Endothelial cell of umbilical vein (primary cell): ENCODE data around the gene BDH1. TPM values are rescaled to one million over a fixed set of nuclear protein-coding genes. Genes with fewer than 3 reads are reported as not detected.

Experiments
- BruUV-seq: library from RNA; stranded (reverse); fragments of 400-500 nt; replicated peaks from 2 replicates; lab custom pipeline; 2021; lab: Mats Ljungman, UMichigan
- CTCF ChIA-PET: fragments of 300-600, 350-600 bp; sonication (Branson Sonifier 250); formaldehyde crosslinking; loops from one replicate; lab custom pipeline; 2021; ENCODE audit warnings: antibody characterized with exemption, inconsistent platforms; lab: Charles Lee
- POLR2A ChIA-PET: fragments of 300-600, 350-600 bp; sonication (Branson Sonifier 250); formaldehyde crosslinking; loops from one replicate; lab custom pipeline; 2021; ENCODE audit warnings: antibody characterized with exemption, inconsistent platforms; lab: Charles Lee
- DNase-seq: peaks from one replicate; pipeline ENCODE4 v3.0.0-alpha.2; 2011; ENCODE audit warnings: low read depth, low spot score
- FAIRE-seq: peaks from 2 replicates; lab custom pipeline; 2011; peaks lifted over from hg19 to GRCh38; lab: Jason Lieb, UNC
- H2AFZ ChIP-seq: 2 replicates; pipeline ENCODE4 v1.6.0; 2012; ENCODE audit warnings: low read depth, low read length, control low read depth, inconsistent platforms
- H3K27ac ChIP-seq: 2 replicates; pipeline ENCODE4 v1.5.1; 2011; ENCODE audit warnings: low read depth, mild to moderate bottlenecking, control low read depth, low read length, moderate library complexity; ENCODE audit not compliant: insufficient read depth
- H3K27me3 ChIP-seq, 2 experiments: 2 replicates each; pipeline versions ENCODE4 v1.6.0 to v1.6.1; 2011; ENCODE audit warnings: low read length in 2 of 2, mixed read lengths in 1 of 2; ENCODE audit not compliant: control insufficient read depth in 2 of 2, insufficient read depth in 2 of 2
- H3K36me3 ChIP-seq, 2 experiments: 2 replicates in 1 of 2; 3 replicates in 1 of 2; pipeline ENCODE4 v1.5.1; 2011; ENCODE audit warnings: low read length in 2 of 2, mild to moderate bottlenecking in 1 of 2, moderate library complexity in 1 of 2; ENCODE audit not compliant: control insufficient read depth in 2 of 2, insufficient read depth in 2 of 2; ENCODE audit errors: extremely low read depth in 1 of 2
- H3K4me1 ChIP-seq: 3 replicates; pipeline ENCODE4 v1.5.1; 2011; ENCODE audit warnings: mild to moderate bottlenecking, low read length; ENCODE audit not compliant: control insufficient read depth, insufficient read depth; ENCODE audit errors: extremely low read depth
- H3K4me2 ChIP-seq: 2 replicates; pipeline ENCODE4 v1.6.1; 2011; ENCODE audit warnings: low read length, control low read depth, mixed read lengths; ENCODE audit not compliant: insufficient read depth
- H3K4me3 ChIP-seq, 3 experiments: fragments of 200-600 bp in 1 of 3; sonication (generic), shearing (Covaris generic) in 1 of 3; replicated peaks in 1 of 3; 2 replicates each; pipeline ENCODE4 v1.5.1; 2011 to 2016; ENCODE audit warnings: control low read depth in 3 of 3, low read length in 3 of 3, mild to moderate bottlenecking in 2 of 3, inconsistent platforms in 1 of 3, low read depth in 1 of 3, moderate library complexity in 1 of 3; ENCODE audit not compliant: insufficient read depth in 1 of 3
- H3K79me2 ChIP-seq: 2 replicates; pipeline ENCODE4 v1.6.0; 2012; ENCODE audit warnings: low read length, inconsistent platforms; ENCODE audit not compliant: control insufficient read depth, insufficient read depth
- H3K9ac ChIP-seq: replicated peaks from 2 replicates; pipeline ENCODE3; 2011; ENCODE audit warnings: low read length, control low read depth; ENCODE audit not compliant: insufficient read depth; ENCODE audit errors: extremely low read depth
- H3K9me1 ChIP-seq: replicated peaks from 3 replicates; pipeline ENCODE4 v1.6.0; 2011; ENCODE audit warnings: mild to moderate bottlenecking, low read length; ENCODE audit not compliant: control insufficient read depth, insufficient read depth; ENCODE audit errors: extremely low read depth
- H3K9me3 ChIP-seq: replicated peaks from 2 replicates; pipeline ENCODE4 v1.5.1; 2012; ENCODE audit warnings: low read length, inconsistent platforms; ENCODE audit not compliant: control insufficient read depth, insufficient read depth
- H4K20me1 ChIP-seq: replicated peaks from 2 replicates; pipeline ENCODE3; 2011; ENCODE audit warnings: mild to moderate bottlenecking, low read length; ENCODE audit not compliant: control insufficient read depth, insufficient read depth; ENCODE audit errors: extremely low read depth
- CTCF ChIP-seq, 2 donors: IDR thresholded peaks; 1 replicate in 1 of 2; 2 replicates in 1 of 2; pipeline ENCODE4 v1.5.1; 2011; ENCODE audit warnings: low read length in 2 of 2, mild to moderate bottlenecking in 2 of 2, moderate library complexity in 2 of 2, control low read depth in 1 of 2, inconsistent platforms in 1 of 2, low read depth in 1 of 2; ENCODE audit not compliant: insufficient read depth in 1 of 2; ENCODE audit errors: extremely low read depth in 1 of 2
- EZH2 ChIP-seq: IDR thresholded peaks from 2 replicates; pipeline ENCODE4 v1.6.1; 2012; ENCODE audit warnings: borderline replicate concordance, low read depth, mild to moderate bottlenecking, moderate library complexity, low read length, inconsistent platforms; ENCODE audit not compliant: severe bottlenecking
- FOS ChIP-seq: IDR thresholded peaks from 2 replicates; pipeline ENCODE4 v1.6.1; 2011; ENCODE audit warnings: mild to moderate bottlenecking, low read length, moderate library complexity, borderline replicate concordance; ENCODE audit not compliant: insufficient read depth
- GATA2 ChIP-seq: IDR thresholded peaks from 2 replicates; pipeline ENCODE4 v1.7.0; 2011; ENCODE audit warnings: low read depth, mild to moderate bottlenecking, moderate library complexity, mixed read lengths, low read length; ENCODE audit not compliant: insufficient read length, insufficient read depth
- JUN ChIP-seq: IDR thresholded peaks from 2 replicates; pipeline ENCODE4 v1.6.1; 2011; ENCODE audit warnings: borderline replicate concordance, low read depth; ENCODE audit not compliant: insufficient read length, insufficient read depth
- MAX ChIP-seq: IDR thresholded peaks from 2 replicates; pipeline ENCODE4 v1.6.1; 2011; ENCODE audit not compliant: insufficient read depth, insufficient read length
- MYC ChIP-seq: IDR thresholded peaks from one replicate; pipeline ENCODE4 v1.6.1; 2011; ENCODE audit warnings: mild to moderate bottlenecking, low read depth, low read length
- POLR2A ChIP-seq: IDR thresholded peaks from 2 replicates; pipeline ENCODE4 v1.6.1; 2012; ENCODE audit warnings: low read depth, mild to moderate bottlenecking, control low read depth, low read length
- POLR2AphosphoS5 ChIP-seq: IDR thresholded peaks from 2 replicates; pipeline ENCODE4 v1.6.1; 2012; ENCODE audit warnings: low read depth, mild to moderate bottlenecking, control low read depth, low read length, moderate library complexity; ENCODE audit not compliant: insufficient read depth
- dilution Hi-C: fragments of 300-500 bp; cut with MboI; formaldehyde crosslinking; loops from one replicate; pipeline ENCODE4 v1.15.0; 2019; ENCODE audit warnings: low sequenced_read_pairs; ENCODE audit not compliant: extremely low pct_ligation_motif_present
- intact Hi-C: fragments of 100-400 bp; cut with micrococcal nuclease; formaldehyde crosslinking; loops from one replicate; pipeline ENCODE4 v1.10.0; 2022
- polyA plus RNA-seq, 4 experiments: library from polyadenylated mRNA; depleted of rRNA in 3 of 4; stranded (reverse) in 3 of 4; unstranded in 1 of 4; fragments of >200 nt; gene quantifications; 2 replicates each; pipeline versions ENCODE4 v1.2.1 to v1.2.3, GENCODE V29; 2011 to 2012; ENCODE audit warnings: missing spikeins in 1 of 4
- total RNA-seq: library from RNA; stranded (reverse); gene quantifications from 2 replicates; pipeline ENCODE4 v1.2.3, GENCODE V29; 2021

BDH1 gene
- total and polyA plus RNA-seq, 2 donors (not counting 3 experiments of a cell fraction or from before 2014, with no cell fraction given), result 6.9 to 12.2 TPM

GRCh38 chr3:197496746-197497125 lies 59.0 kb downstream of the BDH1 start:
- Histone ChIP-seq H3K9me1 (no peaks in the 10 kb centered on the region), H3K9ac (no peak overlapping the region), H3K36me3 (no peaks in the 10 kb centered on the region), H3K9me3 (no peaks in the 10 kb centered on the region), H3K27ac (no peak overlapping the region), H4K20me1 (no peaks in the 10 kb centered on the region), H2AFZ (no peak overlapping the region), H3K4me3 (no peak overlapping the region), H3K4me2 (no peak overlapping the region), H3K4me1 (no peaks in the 10 kb centered on the region), H3K79me2 (no peaks in the 10 kb centered on the region), H3K27me3 (no peaks in the 10 kb centered on the region)
- TF ChIP-seq MYC (no peak), EZH2 (no peak), FOS (no peak), MAX (no peak), JUN (no peak), GATA2 (no peak), POLR2A (no peak), CTCF (IDR thresholded peaks at IDR 0.05; ENCODE audit: extremely low read depth in 1 of 2, insufficient read depth in 1 of 2, low read depth in 1 of 2, low read length in 2 of 2) (no peak), POLR2AphosphoS5 (no peak)
- FAIRE-seq, result no peak
- intact Hi-C loops (no loop called here), dilution Hi-C loops (no loop called here)
- POLR2A ChIA-PET, result no interaction called here
- CTCF ChIA-PET, result no interaction called here
- no peak for DNase-seq
- no TSS peak for BruUV-seq
